ENCODE measurements around the gene SMYD1.

DNA sequence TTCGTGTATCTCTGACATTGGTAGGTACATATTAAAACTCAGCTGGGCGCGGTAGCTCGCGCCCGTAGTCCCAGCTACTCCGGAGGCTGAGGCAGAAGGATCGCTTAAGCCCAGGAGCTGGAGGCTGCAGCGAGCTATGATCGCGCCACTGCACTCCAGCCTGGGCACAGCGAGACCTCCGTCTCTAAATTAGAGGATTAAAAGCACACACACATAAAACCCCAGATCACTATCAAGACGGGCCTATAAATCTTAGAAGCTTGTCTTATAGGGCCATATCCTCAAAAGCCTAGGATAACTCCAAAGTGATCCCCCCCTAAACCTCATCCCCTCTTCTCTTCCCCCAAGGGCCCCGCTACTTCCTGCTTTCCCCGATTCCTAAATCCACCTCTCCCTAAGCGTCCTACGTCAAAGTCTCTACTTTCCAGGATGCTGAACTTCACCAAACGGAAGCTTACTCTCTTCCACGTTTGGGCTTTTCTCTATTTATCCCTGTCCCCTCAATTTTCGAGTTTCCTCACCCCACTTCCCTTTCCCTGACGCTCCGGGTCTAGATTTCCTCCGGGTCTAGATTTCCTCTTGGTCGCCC lies 12.7 kb upstream of the SMYD1 start:
- TF ChIP-seq POLR2A (IDR thresholded peaks at IDR 0.05; ENCODE audit: low read depth) (no peak), POLR2AphosphoS5 (IDR thresholded peaks at IDR 0.05) (no peak), EP300 (IDR thresholded peaks at IDR 0.05) (no peak)

Data from esophagus muscularis mucosa (tissue), 3 donors.